ENCODE data around the gene UQCR10.

DNA sequence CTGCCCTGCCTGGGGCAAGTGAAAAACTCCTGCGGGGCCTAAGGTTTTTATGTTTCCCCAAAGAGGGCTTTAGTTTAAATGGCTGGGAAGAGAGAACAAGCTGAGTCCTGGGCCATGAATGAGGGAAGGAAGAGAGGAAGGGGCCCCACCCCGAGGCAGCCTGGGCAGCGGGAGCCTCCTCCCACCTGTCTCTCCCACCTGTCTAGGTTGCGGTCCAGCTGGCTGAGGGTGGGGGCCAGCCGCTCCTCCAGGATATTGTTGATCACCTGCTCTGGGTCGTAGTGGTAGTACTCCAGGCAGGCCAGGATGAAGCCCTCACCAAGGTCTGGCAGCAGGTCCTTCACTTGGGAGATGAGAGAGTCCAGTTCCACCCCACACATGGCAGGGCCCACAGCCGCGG, 34.6 kb downstream of the UQCR10 start:
- TF ChIP-seq POLR2A (IDR thresholded peaks at IDR 0.05): no peak
- TF ChIP-seq, protein P1, sequence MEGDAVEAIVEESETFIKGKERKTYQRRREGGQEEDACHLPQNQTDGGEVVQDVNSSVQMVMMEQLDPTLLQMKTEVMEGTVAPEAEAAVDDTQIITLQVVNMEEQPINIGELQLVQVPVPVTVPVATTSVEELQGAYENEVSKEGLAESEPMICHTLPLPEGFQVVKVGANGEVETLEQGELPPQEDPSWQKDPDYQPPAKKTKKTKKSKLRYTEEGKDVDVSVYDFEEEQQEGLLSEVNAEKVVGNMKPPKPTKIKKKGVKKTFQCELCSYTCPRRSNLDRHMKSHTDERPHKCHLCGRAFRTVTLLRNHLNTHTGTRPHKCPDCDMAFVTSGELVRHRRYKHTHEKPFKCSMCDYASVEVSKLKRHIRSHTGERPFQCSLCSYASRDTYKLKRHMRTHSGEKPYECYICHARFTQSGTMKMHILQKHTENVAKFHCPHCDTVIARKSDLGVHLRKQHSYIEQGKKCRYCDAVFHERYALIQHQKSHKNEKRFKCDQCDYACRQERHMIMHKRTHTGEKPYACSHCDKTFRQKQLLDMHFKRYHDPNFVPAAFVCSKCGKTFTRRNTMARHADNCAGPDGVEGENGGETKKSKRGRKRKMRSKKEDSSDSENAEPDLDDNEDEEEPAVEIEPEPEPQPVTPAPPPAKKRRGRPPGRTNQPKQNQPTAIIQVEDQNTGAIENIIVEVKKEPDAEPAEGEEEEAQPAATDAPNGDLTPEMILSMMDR (IDR thresholded peaks at IDR 0.05): no peak
- TF ChIP-seq POLR2AphosphoS5 (IDR thresholded peaks at IDR 0.05): no peak

Measured in suprapubic skin (tissue), 4 donors.